PC-9 (cell line): ENCODE results near the gene TSHR.

Source experiments
- EZH2 ChIP-seq: fragments of 200-600 bp; sonication (generic); IDR thresholded peaks from 2 replicates; pipeline ENCODE4 v1.8.0; 2017; ENCODE audit warnings: antibody characterized with exemption, low read depth
- TF ChIP-seq, protein P1 (sequence below): fragments of 200-600 bp; sonication (generic); conservative IDR thresholded peaks from 2 replicates; pipeline ENCODE4 v1.6.1; 2017; ENCODE audit warnings: mixed run types, antibody characterized with exemption, mild to moderate bottlenecking, moderate library complexity

DNA sequence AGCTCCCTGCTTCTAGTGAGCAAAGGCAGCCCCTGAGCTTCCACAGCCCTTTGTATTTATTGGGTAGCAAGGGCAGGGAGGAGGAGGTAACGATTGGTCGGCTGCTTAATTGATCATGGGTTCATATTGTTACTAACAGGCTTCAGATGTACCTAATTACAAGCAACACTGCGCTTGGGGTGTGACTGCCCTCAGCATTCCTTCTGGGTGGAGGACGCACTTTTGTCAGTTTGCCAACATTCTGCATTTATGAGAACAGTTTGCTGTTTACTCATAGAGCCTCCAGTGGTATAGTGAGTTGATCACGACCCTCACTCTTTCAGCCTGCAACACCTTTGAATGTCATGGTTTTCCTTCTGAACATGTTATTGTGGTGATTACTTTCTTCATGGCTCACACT lies 9.6 kb downstream of the TSHR start:
- TF ChIP-seq, protein P1, sequence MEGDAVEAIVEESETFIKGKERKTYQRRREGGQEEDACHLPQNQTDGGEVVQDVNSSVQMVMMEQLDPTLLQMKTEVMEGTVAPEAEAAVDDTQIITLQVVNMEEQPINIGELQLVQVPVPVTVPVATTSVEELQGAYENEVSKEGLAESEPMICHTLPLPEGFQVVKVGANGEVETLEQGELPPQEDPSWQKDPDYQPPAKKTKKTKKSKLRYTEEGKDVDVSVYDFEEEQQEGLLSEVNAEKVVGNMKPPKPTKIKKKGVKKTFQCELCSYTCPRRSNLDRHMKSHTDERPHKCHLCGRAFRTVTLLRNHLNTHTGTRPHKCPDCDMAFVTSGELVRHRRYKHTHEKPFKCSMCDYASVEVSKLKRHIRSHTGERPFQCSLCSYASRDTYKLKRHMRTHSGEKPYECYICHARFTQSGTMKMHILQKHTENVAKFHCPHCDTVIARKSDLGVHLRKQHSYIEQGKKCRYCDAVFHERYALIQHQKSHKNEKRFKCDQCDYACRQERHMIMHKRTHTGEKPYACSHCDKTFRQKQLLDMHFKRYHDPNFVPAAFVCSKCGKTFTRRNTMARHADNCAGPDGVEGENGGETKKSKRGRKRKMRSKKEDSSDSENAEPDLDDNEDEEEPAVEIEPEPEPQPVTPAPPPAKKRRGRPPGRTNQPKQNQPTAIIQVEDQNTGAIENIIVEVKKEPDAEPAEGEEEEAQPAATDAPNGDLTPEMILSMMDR, result no peak
- TF ChIP-seq EZH2, result no peak
